Mucosa of gallbladder (tissue), 1 donor: Measurements from ENCODE around the gene THAP2. TPM values are rescaled to one million over a fixed set of nuclear protein-coding genes. Genes with fewer than 3 reads are reported as not detected.
A peak's percentile ranks its signal among the peaks of the same experiment; 100 is the strongest.

Source experiments
- DNase-seq: peaks from one replicate; pipeline ENCODE4 v3.0.0-alpha.2; 2020; ENCODE audit warnings: low spot score
- total RNA-seq: library from RNA; stranded (reverse); gene quantifications from one replicate; pipeline ENCODE4 v1.2.1, GENCODE V29; 2021
- donor health status: DM: no; HTN: no; CAD: no.

THAP2 gene
- total RNA-seq = 5.0 TPM

- peak; percentile 98 for DNase-seq
These were observed at the start of gene THAP2, which contains the start of gene ZFC3H1 for GRCh38 chr12:71663561-71664410. Gene THAP2 (plus strand): TSS chr12:71664301. CDS start chr12:71664510, 209 bp downstream. Gene ZFC3H1 (minus strand): TSS chr12:71663848. CDS start chr12:71663610, 238 bp downstream.

GRCh38 chr12:71621938-71622337 lies 42.2 kb upstream of the THAP2 start:
- DNase-seq = no peak

GRCh38 chr12:71625476-71625875 lies 38.6 kb upstream of the THAP2 start:
- no peak for DNase-seq

- DNase-seq = no peak
These were observed 38.0 kb upstream of the THAP2 start for GRCh38 chr12:71626098-71626497.

- no peak for DNase-seq
These were observed 37.3 kb upstream of the THAP2 start for GRCh38 chr12:71626768-71627167.

- DNase-seq = no peak
These were observed 36.6 kb upstream of the THAP2 start for GRCh38 chr12:71627438-71628002.

- DNase-seq = no peak
These were observed 27.4 kb upstream of the THAP2 start for GRCh38 chr12:71636704-71637115.

GRCh38 chr12:71638499-71638898 lies 25.6 kb upstream of the THAP2 start:
- no peak for DNase-seq

- no peak for DNase-seq
These were observed 24.8 kb upstream of the THAP2 start for GRCh38 chr12:71639341-71639760.

GRCh38 chr12:71640316-71640715 lies 23.8 kb upstream of the THAP2 start:
- DNase-seq = no peak

GRCh38 chr12:71641390-71641789 lies 22.7 kb upstream of the THAP2 start:
- DNase-seq = no peak

GRCh38 chr12:71642264-71642663 lies 21.8 kb upstream of the THAP2 start:
- DNase-seq = no peak

- no peak for DNase-seq
These were observed 18.8 kb upstream of the THAP2 start for GRCh38 chr12:71645268-71645667.

- no peak for DNase-seq
These were observed 17.6 kb upstream of the THAP2 start for GRCh38 chr12:71646512-71646911.

- DNase-seq = no peak
These were observed 15.6 kb upstream of the THAP2 start for GRCh38 chr12:71648537-71648936.

GRCh38 chr12:71649401-71649800 lies 14.7 kb upstream of the THAP2 start:
- no peak for DNase-seq

GRCh38 chr12:71652656-71653055 lies 11.4 kb upstream of the THAP2 start:
- no peak for DNase-seq

GRCh38 chr12:71653137-71653536 lies 11.0 kb upstream of the THAP2 start:
- no peak for DNase-seq

- DNase-seq = no peak
These were observed 9.9 kb upstream of the THAP2 start for GRCh38 chr12:71654200-71654599.

- no peak for DNase-seq
These were observed 8.6 kb upstream of the THAP2 start for GRCh38 chr12:71655495-71655894.

- no peak for DNase-seq
These were observed 8.2 kb upstream of the THAP2 start for GRCh38 chr12:71655907-71656306.

- no peak for DNase-seq
These were observed 7.4 kb upstream of the THAP2 start for GRCh38 chr12:71656740-71657139.

GRCh38 chr12:71661977-71662530 lies 2.0 kb upstream of the THAP2 start:
- DNase-seq = no peak
